ENCODE data around the gene SLC14A1. TPM values are rescaled to one million over a fixed set of nuclear protein-coding genes. Genes with fewer than 3 reads are reported as not detected.

Gene SLC14A1
- polyA plus RNA-seq, 2 donors = 0.44 to 0.57 TPM

Other genes with a start within 250 kb of the SLC14A1 start
- gene SLC14A2, start 108.7 kb upstream of the SLC14A1 start, polyA plus RNA-seq = under 1 TPM in 1 of 2 donors, not detected in 1; 0.01 TPM
- gene SIGLEC15, start 101.5 kb downstream of the SLC14A1 start, polyA plus RNA-seq = under 1 TPM in 1 of 2 donors, not detected in 1; 0.02 TPM
- gene EPG5, start 243.1 kb downstream of the SLC14A1 start, polyA plus RNA-seq = 1 to 10 TPM; 5.1 to 8.1 TPM